Measurements from ENCODE around the gene SH2D7.

SH2D7 gene

DNA sequence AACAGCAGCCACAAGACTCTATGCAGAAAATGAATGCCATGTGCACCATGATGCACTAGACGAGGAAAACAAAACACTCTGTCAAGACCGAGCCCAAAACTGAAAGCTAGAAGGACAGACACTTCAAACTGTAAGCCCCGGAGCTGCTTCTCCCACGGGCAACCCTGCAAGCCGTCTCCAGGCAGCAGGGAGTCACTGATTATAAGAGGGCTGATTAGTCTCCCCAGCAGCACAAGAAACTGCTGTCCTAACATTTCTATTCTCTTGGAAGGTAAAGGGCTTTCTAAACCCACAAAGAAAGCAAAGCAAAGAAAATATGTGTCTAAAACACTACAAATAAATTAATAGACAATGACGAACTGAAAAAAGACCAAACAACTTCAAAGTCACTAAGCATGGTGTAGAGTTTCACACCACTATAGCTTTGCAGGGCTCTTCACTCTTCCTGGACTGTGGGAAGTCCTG, 30.4 kb upstream of the SH2D7 start:
- H3K4me1 ChIP-seq (ENCODE audit: insufficient read depth, insufficient read length) = no peaks in the 10 kb centered on the region
- no peaks in the 10 kb centered on the region for H3K27me3 ChIP-seq (ENCODE audit: insufficient read depth, insufficient read length)
- H3K9ac ChIP-seq (ENCODE audit: insufficient read length, low read depth) = no peak overlapping the region
- TF ChIP-seq YY1 (IDR thresholded peaks at IDR 0.05; ENCODE audit: insufficient read depth, insufficient read length) (no peak), ZNF274 (IDR thresholded peaks at IDR 0.05; ENCODE audit: low read depth, low read length) (no peak), SUZ12 (IDR thresholded peaks at IDR 0.05; ENCODE audit: extremely low read depth, insufficient read depth, insufficient read length) (no peak)
- no peak overlapping the region for H3K4me3 ChIP-seq (ENCODE audit: insufficient read length, low read depth)
- no peaks in the 10 kb centered on the region for H3K36me3 ChIP-seq (ENCODE audit: insufficient read depth, insufficient read length, low read length)
- no peak for DNase-seq (ENCODE audit: low read depth, low spot score)
- H3K9me3 ChIP-seq (ENCODE audit: insufficient read depth, low read length) = no peaks in the 10 kb centered on the region

- no peaks in the 10 kb centered on the region for H3K9me3 ChIP-seq (ENCODE audit: insufficient read depth, low read length)
- no peaks in the 10 kb centered on the region for H3K27me3 ChIP-seq (ENCODE audit: insufficient read depth, insufficient read length)
- H3K36me3 ChIP-seq (ENCODE audit: insufficient read depth, insufficient read length, low read length) = no peaks in the 10 kb centered on the region
- no peak overlapping the region for H3K9ac ChIP-seq (ENCODE audit: insufficient read length, low read depth)
- TF ChIP-seq SUZ12 (IDR thresholded peaks at IDR 0.05; ENCODE audit: extremely low read depth, insufficient read depth, insufficient read length) (no peak), ZNF274 (IDR thresholded peaks at IDR 0.05; ENCODE audit: low read depth, low read length) (no peak), YY1 (IDR thresholded peaks at IDR 0.05; ENCODE audit: insufficient read depth, insufficient read length) (no peak)
- DNase-seq (ENCODE audit: low read depth, low spot score) = no peak
- no peak overlapping the region for H3K4me3 ChIP-seq (ENCODE audit: insufficient read length, low read depth)
- H3K4me1 ChIP-seq (ENCODE audit: insufficient read depth, insufficient read length) = no peaks in the 10 kb centered on the region
These were observed 29.1 kb upstream of the SH2D7 start for GRCh38 chr15:78063217-78063616.

GRCh38 chr15:78063970-78064385, 28.4 kb upstream of the SH2D7 start:
- H3K27me3 ChIP-seq (ENCODE audit: insufficient read depth, insufficient read length) = no peaks in the 10 kb centered on the region
- DNase-seq (ENCODE audit: low read depth, low spot score) = no peak
- no peaks in the 10 kb centered on the region for H3K4me1 ChIP-seq (ENCODE audit: insufficient read depth, insufficient read length)

GRCh38 chr15:78064544-78064943, 27.8 kb upstream of the SH2D7 start:
- H3K4me3 ChIP-seq (ENCODE audit: insufficient read length, low read depth) = no peak overlapping the region
- no peak overlapping the region for H3K9ac ChIP-seq (ENCODE audit: insufficient read length, low read depth)
- H3K36me3 ChIP-seq (ENCODE audit: insufficient read depth, insufficient read length, low read length) = no peaks in the 10 kb centered on the region
- no peak for TF ChIP-seq SUZ12 (IDR thresholded peaks at IDR 0.05; ENCODE audit: extremely low read depth, insufficient read depth, insufficient read length)
- no peak for TF ChIP-seq YY1 (IDR thresholded peaks at IDR 0.05; ENCODE audit: insufficient read depth, insufficient read length)
- H3K27me3 ChIP-seq (ENCODE audit: insufficient read depth, insufficient read length) = no peaks in the 10 kb centered on the region
- H3K4me1 ChIP-seq (ENCODE audit: insufficient read depth, insufficient read length) = no peaks in the 10 kb centered on the region
- no peaks in the 10 kb centered on the region for H3K9me3 ChIP-seq (ENCODE audit: insufficient read depth, low read length)
- DNase-seq (ENCODE audit: low read depth, low spot score) = no peak

More at GRCh38 chr15:78063970-78064385, 28.4 kb upstream of the SH2D7 start:
- Histone ChIP-seq H3K9ac (ENCODE audit: insufficient read length, low read depth) (no peak overlapping the region), H3K36me3 (ENCODE audit: insufficient read depth, insufficient read length, low read length) (no peaks in the 10 kb centered on the region), H3K4me3 (ENCODE audit: insufficient read length, low read depth) (no peak overlapping the region), H3K9me3 (ENCODE audit: insufficient read depth, low read length) (no peaks in the 10 kb centered on the region)
- TF ChIP-seq ZNF274 (IDR thresholded peaks at IDR 0.05; ENCODE audit: low read depth, low read length) = no peak
- no peak for TF ChIP-seq SUZ12 (IDR thresholded peaks at IDR 0.05; ENCODE audit: extremely low read depth, insufficient read depth, insufficient read length)
- TF ChIP-seq YY1 (IDR thresholded peaks at IDR 0.05; ENCODE audit: insufficient read depth, insufficient read length) = no peak

GRCh38 chr15:78065284-78065872, 27.0 kb upstream of the SH2D7 start:
- Histone ChIP-seq H3K9me3 (ENCODE audit: insufficient read depth, low read length) (no peaks in the 10 kb centered on the region), H3K36me3 (ENCODE audit: insufficient read depth, insufficient read length, low read length) (no peaks in the 10 kb centered on the region), H3K9ac (ENCODE audit: insufficient read length, low read depth) (no peak overlapping the region), H3K4me1 (ENCODE audit: insufficient read depth, insufficient read length) (no peaks in the 10 kb centered on the region), H3K27me3 (ENCODE audit: insufficient read depth, insufficient read length) (no peaks in the 10 kb centered on the region), H3K4me3 (ENCODE audit: insufficient read length, low read depth) (no peak overlapping the region)
- no peak for DNase-seq (ENCODE audit: low read depth, low spot score)
- no peak for TF ChIP-seq ZNF274 (IDR thresholded peaks at IDR 0.05; ENCODE audit: low read depth, low read length)
- TF ChIP-seq SUZ12 (IDR thresholded peaks at IDR 0.05; ENCODE audit: extremely low read depth, insufficient read depth, insufficient read length) = no peak
- no peak for TF ChIP-seq YY1 (IDR thresholded peaks at IDR 0.05; ENCODE audit: insufficient read depth, insufficient read length)

DNA sequence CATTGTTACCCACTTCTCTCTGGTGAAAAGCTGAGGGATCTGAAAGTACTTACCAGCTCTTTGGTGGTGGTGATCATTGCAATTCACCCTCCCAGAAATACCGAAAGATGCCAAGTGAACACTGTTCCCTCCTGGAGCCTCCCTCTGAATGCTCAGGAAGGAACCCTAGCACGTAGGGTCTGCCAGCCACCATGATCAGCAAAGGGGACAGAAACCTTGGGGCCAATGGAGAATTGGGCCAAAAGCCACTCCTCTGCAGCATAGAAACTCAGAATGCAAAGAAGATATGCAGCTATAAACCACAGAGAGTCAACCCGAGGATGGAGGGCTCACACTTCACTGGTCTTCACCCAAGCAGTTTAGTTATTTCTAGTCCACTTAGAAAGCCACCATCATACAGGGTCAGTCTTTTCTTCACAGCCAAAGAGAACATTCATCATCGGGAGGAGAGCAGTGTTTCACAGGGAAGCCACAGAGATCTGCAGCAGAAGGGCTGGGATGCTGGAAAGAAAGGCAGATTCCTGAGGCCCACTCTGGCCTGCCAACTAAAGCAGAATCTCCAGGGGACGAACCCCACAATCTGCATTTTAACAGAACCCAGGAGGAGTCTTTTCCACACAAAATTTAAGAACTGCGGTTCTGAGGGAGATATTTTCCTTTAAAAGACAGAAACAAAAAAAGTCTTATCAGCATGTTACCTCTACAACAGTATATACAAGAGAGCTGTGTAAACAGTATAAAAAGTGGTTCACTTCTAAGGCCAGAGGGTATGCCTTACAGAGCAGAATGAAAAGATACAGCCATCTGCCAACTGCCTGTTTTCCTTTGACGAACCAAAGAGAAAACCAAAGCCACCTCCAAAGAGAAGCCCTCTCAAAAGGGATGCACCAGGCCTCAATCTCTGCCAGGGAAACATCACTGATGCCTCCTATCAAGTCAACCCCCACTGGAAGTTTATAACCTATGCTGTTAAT, 26.1 kb upstream of the SH2D7 start:
- Histone ChIP-seq H3K27me3 (ENCODE audit: insufficient read depth, insufficient read length) (no peaks in the 10 kb centered on the region), H3K4me1 (ENCODE audit: insufficient read depth, insufficient read length) (no peaks in the 10 kb centered on the region), H3K4me3 (ENCODE audit: insufficient read length, low read depth) (no peak overlapping the region), H3K9me3 (ENCODE audit: insufficient read depth, low read length) (no peaks in the 10 kb centered on the region), H3K9ac (ENCODE audit: insufficient read length, low read depth) (no peak overlapping the region), H3K36me3 (ENCODE audit: insufficient read depth, insufficient read length, low read length) (no peaks in the 10 kb centered on the region)
- TF ChIP-seq ZNF274 (IDR thresholded peaks at IDR 0.05; ENCODE audit: low read depth, low read length) = no peak
- no peak for DNase-seq (ENCODE audit: low read depth, low spot score)

All from NT2/D1 (cell line).